Cardiac muscle cell (in vitro differentiated cells and primary cell): Measurements from ENCODE around the gene PIWIL1. TPM values are rescaled to one million over a fixed set of nuclear protein-coding genes. Genes with fewer than 3 reads are reported as not detected.

Source experiments
- DNase-seq, 2 donors: peaks; one replicate each; pipeline versions ENCODE4 v3.0.0 to v3.0.0-alpha.2; 2010 to 2017; ENCODE audit warnings: low read depth in 1 of 2, low spot score in 1 of 2
- H3K27ac ChIP-seq: fragments of 200-600 bp; sonication (generic); 2 replicates; pipeline ENCODE4 v1.5.1; 2016
- H3K27me3 ChIP-seq: fragments of 200-600 bp; sonication (generic); 2 replicates; pipeline ENCODE4 v1.6.0; 2016; ENCODE audit warnings: control low read depth
- H3K36me3 ChIP-seq: fragments of 200-600 bp; sonication (generic); 2 replicates; pipeline ENCODE4 v1.5.1; 2016; ENCODE audit warnings: control low read depth
- H3K4me1 ChIP-seq: fragments of 200-600 bp; sonication (generic); 2 replicates; pipeline ENCODE4 v1.8.1; 2017; ENCODE audit warnings: low read depth, mild to moderate bottlenecking, mixed run types
- H3K4me3 ChIP-seq: fragments of 200-600 bp; sonication (generic); 2 replicates; pipeline ENCODE4 v1.5.1; 2016; ENCODE audit warnings: mild to moderate bottlenecking
- H3K9me3 ChIP-seq: fragments of 200-600 bp; sonication (generic); 2 replicates; pipeline ENCODE4 v1.5.1; 2017; ENCODE audit warnings: low read depth, mild to moderate bottlenecking, control low read depth
- CTCF ChIP-seq: IDR thresholded peaks from 2 replicates; pipeline ENCODE4 v1.5.1; 2012; ENCODE audit warnings: low read depth, mild to moderate bottlenecking, low read length
- polyA plus RNA-seq: library from polyadenylated mRNA; unstranded; fragments of >200 nt; fragmentation: Nextera tagmentation; extraction: Ambion mirVana; gene quantifications from 2 replicates; pipeline ENCODE4 v1.2.1, GENCODE V29; 2016
- total RNA-seq: library from RNA; depleted of rRNA; stranded (reverse); fragments of >200 nt; gene quantifications from 2 replicates; pipeline ENCODE4 v1.2.3, GENCODE V29; 2016

Gene PIWIL1
- not detected in 2 replicates for total RNA-seq
- not detected in 2 replicates for polyA plus RNA-seq

- H3K27me3 ChIP-seq: peaks cover 72% of the 10 kb centered on the region
- H3K36me3 ChIP-seq: no peaks in the 10 kb centered on the region
- H3K9me3 ChIP-seq: no peaks in the 10 kb centered on the region
- no peak within 1 kb of the TSS for H3K27ac ChIP-seq
- DNase-seq: no peak
- no peaks in the 10 kb centered on the region for H3K4me1 ChIP-seq
- TF ChIP-seq CTCF: no peak
- no peak within 1 kb of the TSS for H3K4me3 ChIP-seq
Observed at GRCh38 chr12:130337488-130338303, at the start of gene PIWIL1. TSS of gene PIWIL1 (plus strand) at chr12:130337887. CDS start at chr12:130342592, 4,705 bp downstream.

- H3K36me3 ChIP-seq: no peaks in the 10 kb centered on the region
- DNase-seq: no peak
- no peak overlapping the region for H3K4me3 ChIP-seq
- no peaks in the 10 kb centered on the region for H3K9me3 ChIP-seq
- no peaks in the 10 kb centered on the region for H3K4me1 ChIP-seq
- H3K27ac ChIP-seq: no peak overlapping the region
- H3K27me3 ChIP-seq: no peaks in the 10 kb centered on the region
- no peak for TF ChIP-seq CTCF
Observed at GRCh38 chr12:130288206-130288605, 49.5 kb upstream of the PIWIL1 start.

- Histone ChIP-seq H3K27ac (no peak overlapping the region), H3K36me3 (no peaks in the 10 kb centered on the region), H3K27me3 (no peaks in the 10 kb centered on the region), H3K4me1 (no peaks in the 10 kb centered on the region), H3K4me3 (no peak overlapping the region), H3K9me3 (no peaks in the 10 kb centered on the region)
- no peak for TF ChIP-seq CTCF
- DNase-seq: no peak
Observed at GRCh38 chr12:130288691-130289090, 49.0 kb upstream of the PIWIL1 start.

- no peak for TF ChIP-seq CTCF
Observed at GRCh38 chr12:130290114-130290513, 47.6 kb upstream of the PIWIL1 start.

GRCh38 chr12:130298322-130299021 lies 39.2 kb upstream of the PIWIL1 start:
- Histone ChIP-seq H3K27ac (no peak overlapping the region), H3K4me1 (no peaks in the 10 kb centered on the region), H3K9me3 (no peaks in the 10 kb centered on the region), H3K4me3 (no peak overlapping the region), H3K27me3 (peaks cover 16% of the 10 kb centered on the region), H3K36me3 (no peaks in the 10 kb centered on the region)
- no peak for TF ChIP-seq CTCF
- no peak for DNase-seq

More at GRCh38 chr12:130290114-130290513, 47.6 kb upstream of the PIWIL1 start:
- DNase-seq: no peak
- no peaks in the 10 kb centered on the region for H3K27me3 ChIP-seq
- no peaks in the 10 kb centered on the region for H3K4me1 ChIP-seq
- H3K9me3 ChIP-seq: no peaks in the 10 kb centered on the region
- H3K4me3 ChIP-seq: no peak overlapping the region
- H3K36me3 ChIP-seq: no peaks in the 10 kb centered on the region
- H3K27ac ChIP-seq: no peak overlapping the region
